ENCODE data around the gene RHEX.

Gene RHEX

DNA sequence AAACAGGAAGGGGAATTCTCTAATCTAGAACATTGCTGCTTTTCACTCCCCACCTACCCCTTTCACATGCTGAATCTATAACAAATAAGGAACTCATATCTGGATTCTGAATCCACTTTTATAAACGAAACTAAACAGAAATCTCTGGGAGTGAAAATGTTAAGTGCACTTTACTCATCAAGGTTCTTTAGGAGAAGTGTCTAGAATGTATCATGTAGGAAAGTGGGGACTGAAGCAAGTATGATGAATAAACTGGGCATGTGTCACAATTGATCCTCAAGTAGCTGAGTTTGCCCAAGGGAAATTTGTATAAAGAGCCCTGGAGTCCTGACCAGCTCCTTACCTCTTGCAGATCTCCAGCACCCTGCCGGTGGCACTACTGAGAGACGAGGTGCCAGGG is 44.4 kb downstream of the RHEX start:
- DNase-seq (ENCODE audit: low read depth): no peak

DNA sequence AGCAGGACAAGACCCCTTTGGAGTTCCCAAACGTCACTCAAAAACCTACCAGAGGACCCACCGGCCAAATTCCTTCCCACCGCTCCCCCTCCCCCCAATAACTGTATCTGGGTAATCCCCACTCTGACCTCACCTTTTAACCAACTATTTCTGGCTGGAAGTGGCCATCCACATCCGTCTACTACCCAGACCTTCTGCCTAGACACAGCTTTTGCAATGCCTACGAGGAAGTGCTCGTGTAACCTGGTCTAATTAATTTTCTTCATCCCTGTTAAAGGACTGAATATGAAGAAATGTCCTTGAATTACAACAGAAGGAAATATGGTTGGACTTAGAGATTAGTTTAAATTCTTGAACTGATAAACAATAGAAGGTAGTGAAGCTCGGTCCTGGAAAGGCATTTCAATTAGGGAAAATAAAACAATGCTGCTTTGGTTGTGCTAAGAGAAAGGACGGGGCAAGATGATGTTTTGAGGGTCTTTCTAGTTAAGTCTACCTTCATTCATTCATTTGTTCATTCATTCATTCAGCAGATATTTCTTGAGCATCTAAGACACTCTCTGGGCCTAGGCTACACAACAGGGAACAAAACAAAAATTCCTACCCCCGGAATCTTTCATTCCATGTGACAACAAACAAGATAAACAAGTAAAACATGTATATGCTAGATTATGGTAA is 45.4 kb downstream of the RHEX start:
- no peak for DNase-seq (ENCODE audit: low read depth)

DNA sequence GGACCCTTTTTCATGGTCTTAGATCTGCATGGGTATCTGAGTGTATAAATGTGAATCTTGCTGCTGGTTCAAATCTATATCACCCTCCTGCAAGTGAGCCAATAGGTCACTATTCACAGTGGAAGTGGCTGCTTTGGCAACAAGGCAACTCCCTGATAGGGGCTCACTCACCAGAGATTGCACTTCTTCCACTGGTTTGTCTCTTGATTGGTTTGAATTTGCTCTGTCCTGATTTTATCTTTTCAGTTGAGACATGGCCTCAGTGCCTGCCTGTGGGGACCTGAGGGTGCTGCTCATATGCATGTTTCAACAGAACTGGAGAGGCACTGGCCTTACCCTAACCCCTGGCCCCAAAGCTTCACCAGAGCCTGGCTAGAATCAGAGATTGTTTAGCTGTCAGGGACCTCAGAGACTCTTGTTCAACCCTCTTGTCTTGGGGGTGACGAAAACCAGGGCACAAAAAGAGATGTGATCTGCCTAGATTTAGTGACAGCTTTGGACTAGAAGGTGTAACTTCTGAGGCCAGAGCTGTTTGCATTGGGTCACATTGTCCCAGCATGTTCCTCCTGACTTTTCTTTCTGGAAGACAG is 47.3 kb downstream of the RHEX start:
- no peak for DNase-seq (ENCODE audit: low read depth)

DNA sequence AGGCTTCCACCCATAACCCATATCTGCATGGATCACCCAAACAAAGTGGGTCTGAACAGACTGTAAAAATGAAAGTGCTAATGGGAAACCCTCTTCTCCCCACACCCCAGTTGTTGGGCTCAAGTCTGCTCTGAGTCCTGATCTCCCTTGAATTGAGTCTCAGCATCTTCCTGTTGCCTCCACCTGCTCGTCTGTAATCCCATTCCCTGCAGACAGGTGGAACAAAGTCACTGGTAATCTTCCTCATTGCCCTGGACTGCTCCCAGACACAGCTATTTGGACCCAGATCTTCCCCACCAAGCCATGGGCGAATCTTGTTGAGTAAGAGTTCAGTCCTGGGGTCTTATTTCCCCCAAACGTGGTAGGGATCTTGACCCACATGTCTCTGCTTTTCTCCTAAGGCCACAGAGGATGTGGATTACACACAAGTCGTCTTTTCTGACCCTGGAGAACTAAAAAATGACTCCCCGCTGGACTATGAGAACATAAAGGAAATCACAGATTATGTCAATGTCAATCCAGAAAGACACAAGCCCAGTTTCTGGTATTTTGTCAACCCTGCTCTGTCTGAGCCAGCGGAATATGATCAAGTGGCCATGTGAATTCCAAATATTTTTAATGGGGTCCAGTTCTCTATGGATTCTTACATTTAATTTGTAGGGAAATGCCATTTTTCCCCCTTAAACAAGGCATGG is 48.5 kb downstream of the RHEX start:
- DNase-seq (ENCODE audit: low read depth): no peak

DNA sequence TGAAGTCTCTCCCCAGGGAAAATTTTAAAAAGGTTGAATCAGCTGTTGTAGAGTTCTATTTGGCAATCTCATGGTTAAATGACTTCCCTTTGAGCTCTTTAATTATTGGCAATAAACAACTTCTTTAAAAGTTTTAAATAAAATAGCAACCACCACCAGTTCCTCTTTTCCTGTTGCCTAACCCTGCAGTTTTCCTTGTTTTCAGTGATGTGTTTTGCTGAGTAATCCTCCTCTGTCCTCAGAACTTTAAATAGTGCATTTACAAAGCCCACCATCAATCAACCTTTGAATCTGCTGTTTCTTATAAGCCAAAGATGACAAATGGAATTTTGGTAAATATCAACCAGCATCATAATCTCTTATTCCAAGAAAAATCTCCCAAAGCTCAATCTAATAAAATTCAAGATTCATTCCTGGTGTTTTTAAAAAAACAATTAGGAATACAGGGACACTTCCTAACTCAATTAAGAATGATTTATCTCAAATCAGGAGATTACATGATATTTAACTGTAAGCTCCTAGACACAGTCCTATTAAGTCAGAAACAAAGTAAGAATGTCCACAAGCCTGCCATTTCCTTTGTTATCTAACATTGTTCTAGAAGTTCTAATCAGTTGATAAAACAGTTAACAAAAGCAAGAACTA is 49.4 kb downstream of the RHEX start:
- DNase-seq (ENCODE audit: low read depth): no peak

DNA sequence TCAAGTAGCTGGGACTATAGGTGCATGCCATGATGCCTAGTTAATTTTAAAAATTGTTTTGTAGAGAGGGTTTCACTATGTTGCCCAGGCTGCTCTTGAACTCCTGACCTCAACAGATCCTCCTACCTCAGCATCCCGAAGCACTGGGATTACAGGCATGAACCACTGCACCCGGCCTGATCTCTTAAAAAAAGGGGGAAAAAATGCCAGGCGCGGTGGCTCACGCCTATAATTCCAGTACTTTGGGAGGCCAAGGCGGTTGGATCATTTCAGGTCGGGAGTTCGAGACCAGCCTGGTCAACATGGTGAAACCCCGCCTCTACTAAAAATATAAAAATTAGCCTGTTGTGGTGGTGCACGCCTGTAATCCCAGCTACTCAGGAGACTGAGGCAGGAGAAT is 51.0 kb downstream of the RHEX start:
- DNase-seq (ENCODE audit: low read depth): no peak

DNA sequence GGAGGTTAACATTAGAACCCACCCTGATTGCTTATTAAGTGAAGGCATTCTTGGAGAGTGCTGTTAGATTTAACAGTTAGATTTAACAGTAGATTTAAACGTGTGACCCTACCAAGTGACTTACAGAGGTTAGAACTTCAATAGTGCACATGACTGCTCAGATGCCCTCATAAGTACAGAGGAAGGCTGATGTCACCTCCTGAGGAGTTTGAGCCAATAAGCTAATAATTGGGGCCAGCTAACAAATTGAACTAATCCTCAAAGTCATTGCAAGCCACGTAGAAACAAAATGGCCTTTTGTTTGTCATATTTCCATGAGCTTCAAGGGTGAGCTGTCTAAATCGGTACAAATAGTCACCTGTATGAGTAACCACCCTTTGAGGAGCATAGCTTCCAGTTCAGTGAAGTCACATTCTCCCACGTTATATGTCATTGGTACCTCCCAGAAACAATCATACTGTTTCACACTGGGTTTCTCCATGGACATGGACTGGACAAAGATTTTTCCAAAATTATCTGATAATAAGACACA is 52.6 kb downstream of the RHEX start:
- no peak for DNase-seq (ENCODE audit: low read depth)

DNA sequence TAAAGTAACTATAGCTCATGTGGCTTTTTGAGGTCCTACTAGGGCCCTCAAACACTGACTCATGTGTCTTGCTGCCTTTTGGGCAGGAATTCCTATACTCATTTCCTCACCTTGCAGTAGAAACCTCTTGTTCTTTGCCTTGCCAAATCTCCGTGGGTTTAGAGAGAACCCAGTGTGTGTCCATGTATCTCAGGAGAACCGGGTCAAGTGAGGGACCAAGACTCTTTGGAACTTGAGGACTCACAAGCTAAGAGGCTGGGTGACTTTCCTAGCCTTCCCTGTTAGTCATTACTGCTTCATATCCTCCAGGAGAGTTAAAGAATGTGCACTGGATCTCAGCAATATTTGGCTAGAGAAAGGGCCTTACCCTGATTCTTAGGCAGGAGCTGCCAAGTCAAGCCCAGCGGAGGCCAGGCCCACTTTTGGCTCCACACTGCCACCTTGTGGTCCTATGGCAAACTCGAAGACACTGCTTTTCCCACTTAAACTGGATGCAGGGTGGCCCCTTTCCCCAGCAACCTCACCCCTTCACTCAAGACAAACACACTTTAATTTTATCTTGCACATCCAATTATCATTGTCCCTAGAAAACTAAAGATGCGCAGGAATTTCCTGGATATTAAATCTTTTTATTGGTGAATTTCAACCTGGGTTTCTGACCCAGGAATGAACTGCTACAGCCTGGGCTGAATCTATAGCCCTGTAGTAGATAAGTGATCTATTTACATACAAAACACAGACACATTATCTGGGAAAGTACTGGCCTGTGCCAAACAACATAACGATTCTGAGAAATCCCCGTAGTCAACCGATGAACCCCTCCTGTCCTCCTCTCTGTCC is 53.6 kb downstream of the RHEX start:
- peak; percentile 69 for DNase-seq (ENCODE audit: low read depth)

DNA sequence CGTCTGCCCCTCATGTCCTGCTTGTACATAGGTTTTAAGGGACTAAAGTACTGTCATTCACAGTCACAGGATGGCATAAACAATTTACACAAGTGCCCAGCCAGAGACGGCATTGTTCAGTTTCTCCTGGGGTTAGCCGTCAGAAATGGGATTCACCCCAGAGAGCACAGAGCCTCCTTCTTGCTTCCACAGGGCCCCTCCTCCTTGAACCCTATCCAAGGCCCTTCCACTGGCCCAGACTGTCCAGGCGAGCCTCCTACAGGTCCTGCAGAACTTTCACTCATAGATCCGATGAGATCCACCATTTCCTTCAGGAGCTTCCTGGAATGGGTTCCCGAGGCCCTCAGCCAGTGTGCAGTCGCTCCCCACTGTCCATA is 54.2 kb downstream of the RHEX start:
- DNase-seq (ENCODE audit: low read depth): no peak

DNA sequence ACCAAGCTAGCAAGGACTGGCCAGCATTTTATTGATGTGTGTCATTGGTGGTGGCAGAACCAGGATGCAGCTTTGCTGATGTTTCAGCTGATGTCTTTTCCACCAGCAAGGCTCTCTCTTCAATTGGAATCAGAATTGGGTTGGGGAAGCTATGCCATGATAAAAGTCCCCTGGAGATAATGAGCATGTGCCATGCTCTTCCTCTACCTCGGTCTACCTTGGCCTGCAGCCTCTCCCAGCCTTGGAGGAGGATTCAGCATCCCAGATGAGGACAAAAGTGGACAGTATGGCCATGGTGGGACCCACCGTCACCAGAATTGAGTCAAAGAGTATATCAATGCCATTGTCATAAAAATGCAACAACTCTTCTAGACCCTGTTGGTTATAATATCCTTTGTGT is 55.7 kb downstream of the RHEX start:
- DNase-seq (ENCODE audit: low read depth): no peak

DNA sequence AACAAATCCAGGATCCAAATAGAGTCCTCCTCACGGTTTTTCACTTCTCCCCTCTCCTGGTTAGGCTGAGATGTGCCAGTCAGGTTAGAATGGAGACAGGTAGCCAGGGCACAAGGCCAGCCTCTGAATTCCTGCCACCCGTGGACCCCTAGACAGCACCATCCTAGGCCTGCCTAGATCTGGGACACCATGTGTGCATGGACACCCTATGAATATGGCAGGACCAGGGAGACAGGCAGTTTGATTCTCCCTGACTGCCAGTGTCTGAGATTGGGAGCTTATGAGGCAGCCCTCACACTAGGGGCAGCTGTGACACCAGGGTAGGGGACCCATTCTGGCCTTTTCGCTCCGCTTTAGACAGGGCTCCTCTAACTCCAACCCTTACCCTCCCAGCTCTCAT is 56.7 kb downstream of the RHEX start:
- no peak for DNase-seq (ENCODE audit: low read depth)

DNA sequence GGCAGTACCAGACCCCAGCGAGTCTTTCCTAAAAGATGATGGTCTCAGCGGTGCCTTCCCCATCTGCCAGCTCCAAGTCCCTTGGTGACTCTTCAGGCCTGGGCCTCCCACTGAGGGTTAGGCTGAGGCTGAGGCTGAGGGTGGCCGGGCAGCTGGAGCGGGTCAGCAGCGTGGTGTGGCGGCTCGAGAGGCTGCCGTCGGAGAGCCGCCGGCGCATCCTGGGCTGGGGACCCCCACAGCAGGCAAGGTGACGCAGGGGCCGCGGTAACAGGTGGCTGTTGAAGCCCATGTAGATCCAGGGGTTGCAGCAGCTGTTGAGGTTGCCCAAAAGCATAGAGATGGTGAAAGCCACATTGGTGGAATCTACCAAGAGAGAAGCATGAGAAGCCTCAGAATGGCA is 57.2 kb downstream of the RHEX start:
- DNase-seq (ENCODE audit: low read depth): no peak

DNA sequence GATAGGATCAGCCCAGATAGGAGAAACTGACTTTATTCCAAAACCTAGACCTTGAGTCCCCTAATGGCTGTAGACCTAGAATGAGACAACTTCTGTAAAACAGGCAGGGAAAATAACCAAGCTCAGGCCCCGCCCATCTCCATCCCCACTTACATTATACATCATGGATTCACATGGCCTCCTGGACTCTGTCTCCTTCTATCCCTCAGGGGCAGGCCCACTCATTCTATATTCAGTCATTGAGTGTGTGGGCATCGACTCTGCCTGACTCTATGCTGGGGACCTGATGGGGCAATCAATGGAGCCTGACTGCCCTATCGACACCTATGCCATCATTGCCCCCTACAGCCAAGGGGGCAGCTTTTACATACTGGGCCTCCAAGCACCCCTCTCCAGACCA is 57.8 kb downstream of the RHEX start:
- no peak for DNase-seq (ENCODE audit: low read depth)

DNA sequence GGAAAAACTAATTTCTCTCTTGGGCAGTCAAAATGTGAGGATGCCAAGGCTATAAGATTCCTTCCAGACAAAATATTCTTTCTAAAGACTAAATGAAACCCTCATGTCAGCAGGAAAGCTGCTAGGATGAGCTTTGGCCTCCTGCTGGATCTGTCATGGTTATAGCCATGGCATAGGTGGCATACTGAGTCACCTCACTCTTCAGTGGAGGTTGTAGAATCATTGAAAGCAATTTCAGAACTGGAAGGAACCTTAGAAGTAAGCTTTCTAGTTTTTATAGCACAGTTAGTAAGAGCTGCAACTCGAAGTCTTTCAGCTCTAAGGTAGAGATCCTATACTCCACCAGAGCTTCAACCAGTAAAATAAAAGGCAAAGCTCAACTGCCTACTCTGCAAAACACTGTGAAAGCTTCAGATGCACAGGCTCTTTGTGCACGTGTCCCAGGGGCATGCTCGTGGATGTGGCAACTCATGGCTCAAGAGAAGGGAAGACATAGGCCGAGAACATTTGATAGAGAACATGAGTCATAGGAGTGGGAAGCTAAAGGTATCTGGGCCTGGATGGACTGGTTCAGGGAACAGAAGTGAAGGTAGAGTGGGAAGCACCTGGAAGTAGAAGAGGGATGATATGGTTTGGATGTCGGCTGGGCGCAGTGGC is 58.4 kb downstream of the RHEX start:
- no peak for DNase-seq (ENCODE audit: low read depth)

DNA sequence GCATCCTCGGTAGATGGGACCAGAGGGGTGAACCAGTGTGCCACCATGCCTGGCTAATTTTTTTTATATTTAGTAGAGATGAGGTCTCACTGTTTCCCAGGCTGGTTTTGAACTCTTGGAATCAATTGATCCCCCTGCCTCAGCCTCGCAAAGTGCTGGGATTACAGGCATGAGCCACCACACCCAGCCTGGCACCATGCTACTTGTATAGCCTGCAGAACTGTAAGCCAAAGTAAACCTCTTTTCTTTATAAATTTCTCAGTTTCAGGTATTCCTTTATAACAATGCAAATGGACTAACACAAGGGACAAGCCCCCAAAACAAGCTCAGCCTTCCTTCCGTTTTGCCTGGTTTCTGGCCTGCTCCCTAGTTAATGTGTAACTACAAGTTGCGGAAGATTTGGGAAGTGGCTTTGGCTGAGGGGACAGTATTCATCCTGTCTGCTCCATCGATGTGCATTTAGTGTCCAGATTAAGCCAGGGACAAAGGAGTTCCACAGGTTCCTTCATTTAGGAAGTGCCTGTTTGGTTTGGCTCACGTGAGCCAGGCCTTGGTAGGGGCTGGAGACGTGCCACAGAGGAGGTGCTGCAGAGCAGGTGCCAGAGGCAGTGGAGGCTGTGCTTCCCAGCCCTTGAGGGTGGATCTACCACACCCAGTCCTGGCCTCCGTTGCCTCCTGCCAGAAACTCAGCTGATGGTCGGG is 59.8 kb downstream of the RHEX start:
- DNase-seq (ENCODE audit: low read depth): no peak

DNA sequence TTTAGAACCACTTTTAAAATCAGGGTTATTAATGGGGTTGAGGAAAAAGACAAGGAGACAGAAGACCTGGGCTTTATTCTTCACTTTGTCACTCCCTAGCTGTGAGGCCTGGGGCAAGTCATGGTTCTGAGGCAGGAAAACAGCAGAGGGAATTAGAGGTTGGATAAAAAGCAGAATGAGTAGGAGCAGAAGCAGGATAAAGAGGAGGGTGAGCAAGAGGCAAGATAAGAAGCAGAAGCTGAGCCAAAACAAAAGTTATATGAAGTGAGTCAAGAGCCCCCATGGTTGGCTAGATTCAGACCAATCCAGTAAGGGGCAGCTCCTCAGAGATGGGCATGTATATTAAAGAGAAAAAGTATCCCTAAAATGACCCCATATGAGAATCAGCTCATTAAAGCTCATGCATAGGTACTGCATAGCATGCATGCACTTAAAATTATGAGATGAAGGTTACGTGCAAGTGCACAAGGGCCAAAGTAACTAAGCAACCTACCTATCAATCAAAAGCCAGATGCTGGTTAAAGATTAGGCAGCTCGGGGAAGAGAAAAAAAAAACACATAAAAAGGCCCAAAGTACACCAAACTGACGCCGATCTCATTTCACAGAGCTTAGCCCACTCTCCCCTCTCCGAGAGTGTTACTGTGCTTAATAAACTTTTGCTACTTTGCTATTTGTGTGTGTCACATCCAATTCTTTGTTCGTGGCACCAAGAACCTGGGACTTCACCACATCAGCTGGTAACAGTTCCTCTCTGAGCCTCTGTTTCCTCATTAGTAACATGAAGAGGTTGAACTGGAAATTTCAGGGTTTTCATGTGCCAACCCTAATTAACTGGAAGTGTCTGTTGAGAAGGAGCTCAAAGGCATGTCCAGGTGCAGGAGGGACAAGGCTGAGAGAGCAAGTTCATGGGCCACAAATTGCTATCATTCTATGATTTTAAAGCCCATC is 62.0 kb downstream of the RHEX start:
- no peak for DNase-seq (ENCODE audit: low read depth)

DNA sequence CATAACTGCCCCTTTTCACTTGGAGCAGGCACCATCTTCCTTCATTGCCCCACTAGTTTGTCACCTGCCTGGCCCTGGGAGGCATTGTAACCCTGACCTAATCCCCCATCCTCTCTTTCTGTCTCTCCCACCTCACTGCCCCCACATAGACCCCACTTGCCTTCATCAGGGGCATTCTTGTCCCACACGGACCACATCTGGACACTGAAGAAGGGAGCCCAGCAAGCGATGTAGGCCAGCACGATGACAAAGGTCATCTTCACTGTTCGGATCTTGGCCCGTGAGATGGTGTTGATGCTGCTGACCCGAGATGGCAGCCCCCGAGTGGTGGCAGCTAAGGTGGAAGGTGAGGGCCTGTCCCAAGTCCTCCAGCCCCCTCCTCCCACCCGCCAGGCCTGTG is 62.8 kb downstream of the RHEX start:
- DNase-seq (ENCODE audit: low read depth): no peak

DNA sequence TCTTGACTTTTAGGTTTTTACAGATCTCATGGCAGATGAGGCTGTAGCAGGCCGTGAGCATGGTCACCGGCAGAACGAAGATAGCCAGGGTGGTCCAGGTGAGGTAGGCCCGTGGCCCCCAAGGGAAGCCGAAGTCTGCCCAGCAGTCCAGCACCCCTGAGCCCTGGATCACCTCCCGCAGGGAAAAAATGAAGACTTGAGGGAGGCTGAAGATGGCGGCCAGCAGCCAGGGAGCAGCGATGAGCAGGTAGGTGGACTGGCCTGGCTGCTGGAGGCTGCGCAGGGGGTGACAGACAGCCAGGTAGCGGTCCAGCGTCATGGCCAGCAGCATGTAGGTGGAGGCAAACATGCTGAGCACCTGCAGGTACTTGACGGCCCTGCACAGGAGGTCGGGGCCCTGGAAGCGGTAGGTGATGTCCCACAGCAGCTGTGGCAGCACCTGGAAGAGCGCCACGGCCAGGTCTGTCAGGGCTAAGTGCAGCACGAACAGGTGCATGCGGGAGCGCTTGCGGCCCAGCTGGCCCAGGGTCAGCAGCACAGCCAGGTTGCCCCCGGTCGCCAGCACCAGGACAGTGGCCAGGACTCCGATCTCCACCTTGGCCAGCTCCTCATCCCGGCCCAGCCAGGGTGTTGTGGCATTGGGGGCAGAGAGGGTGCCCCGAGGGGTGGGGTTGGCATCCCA is 63.4 kb downstream of the RHEX start:
- DNase-seq (ENCODE audit: low read depth): no peak

DNA sequence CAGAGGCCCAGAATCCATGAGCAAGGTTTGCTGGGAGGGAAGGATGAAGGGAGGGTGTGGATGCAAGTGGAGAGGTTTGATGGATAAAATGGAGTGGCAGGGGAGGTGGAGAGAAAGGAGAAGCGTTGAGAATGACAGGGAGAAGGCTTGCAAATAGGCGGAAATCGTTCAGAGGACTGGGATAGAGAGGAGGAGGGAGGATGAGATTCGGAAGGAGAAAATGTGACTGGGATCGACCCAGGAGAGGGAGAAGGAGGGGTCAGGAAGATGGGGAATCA is 63.8 kb downstream of the RHEX start:
- DNase-seq (ENCODE audit: low read depth): no peak
